HG02973 (cell line): ENCODE data around the gene HUS1.
"Not testable (repeated sequence)": the region's sequence is repeated elsewhere in the genome, so short reads cannot be mapped to it uniquely, and the experiment has no call there.

Source experiments
- ATAC-seq: cut with Tn5 transposase; IDR thresholded peaks from one replicate; pipeline ENCODE4 v1.9.1; 2021; ENCODE audit warnings: moderate library complexity; ENCODE audit not compliant: unreplicated experiment

HUS1 gene

DNA sequence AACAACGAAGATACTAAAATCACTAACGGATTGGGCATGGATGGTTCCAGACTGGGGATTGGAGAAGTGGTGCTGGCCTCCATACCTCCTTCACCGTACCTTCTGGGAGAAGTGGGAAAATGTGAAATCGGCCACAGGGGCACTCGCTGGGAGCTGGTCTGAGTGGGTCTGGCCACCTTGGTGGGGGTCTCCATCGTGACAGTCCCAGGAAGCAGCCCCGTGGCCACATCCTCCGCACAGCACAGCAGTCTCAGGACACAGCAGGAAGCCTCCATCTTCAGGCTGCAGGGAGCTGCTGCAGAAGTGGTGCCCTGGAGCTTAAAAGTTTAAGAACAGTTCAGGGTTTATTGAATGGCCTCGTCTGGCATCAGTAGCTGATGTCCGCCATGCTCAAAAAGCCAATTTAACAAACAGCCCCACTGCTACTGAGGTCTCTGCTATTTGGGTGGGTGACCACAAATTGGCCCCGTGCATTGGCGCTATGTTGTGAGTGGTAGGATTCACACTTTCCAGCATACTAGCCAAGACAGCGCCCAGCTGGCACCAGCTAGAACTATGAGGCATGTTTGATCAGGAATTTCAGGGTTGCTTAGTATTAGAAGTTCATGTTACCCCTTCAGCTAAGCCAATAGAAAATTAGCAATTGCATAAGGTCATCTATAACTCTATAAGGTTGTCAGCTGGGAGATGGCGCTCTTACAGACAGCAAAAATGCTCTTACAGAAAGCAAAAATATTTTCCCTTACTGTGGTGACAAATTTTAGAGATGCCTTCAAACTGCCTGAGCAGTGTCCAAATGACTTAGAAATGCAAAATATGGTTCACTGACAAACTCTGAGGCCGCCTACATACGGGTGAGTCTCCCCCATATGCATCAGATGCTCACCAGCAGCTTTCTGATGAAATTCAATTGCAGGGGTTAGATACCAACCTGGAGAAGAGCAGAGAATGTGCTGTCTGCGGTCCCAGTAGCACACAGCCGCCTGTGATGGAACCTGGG lies 48.1 kb downstream of the HUS1 start:
- no peak for ATAC-seq

- ATAC-seq = no peak
Measured at GRCh38 chr7:47924266-47924665, 55.1 kb downstream of the HUS1 start.

DNA sequence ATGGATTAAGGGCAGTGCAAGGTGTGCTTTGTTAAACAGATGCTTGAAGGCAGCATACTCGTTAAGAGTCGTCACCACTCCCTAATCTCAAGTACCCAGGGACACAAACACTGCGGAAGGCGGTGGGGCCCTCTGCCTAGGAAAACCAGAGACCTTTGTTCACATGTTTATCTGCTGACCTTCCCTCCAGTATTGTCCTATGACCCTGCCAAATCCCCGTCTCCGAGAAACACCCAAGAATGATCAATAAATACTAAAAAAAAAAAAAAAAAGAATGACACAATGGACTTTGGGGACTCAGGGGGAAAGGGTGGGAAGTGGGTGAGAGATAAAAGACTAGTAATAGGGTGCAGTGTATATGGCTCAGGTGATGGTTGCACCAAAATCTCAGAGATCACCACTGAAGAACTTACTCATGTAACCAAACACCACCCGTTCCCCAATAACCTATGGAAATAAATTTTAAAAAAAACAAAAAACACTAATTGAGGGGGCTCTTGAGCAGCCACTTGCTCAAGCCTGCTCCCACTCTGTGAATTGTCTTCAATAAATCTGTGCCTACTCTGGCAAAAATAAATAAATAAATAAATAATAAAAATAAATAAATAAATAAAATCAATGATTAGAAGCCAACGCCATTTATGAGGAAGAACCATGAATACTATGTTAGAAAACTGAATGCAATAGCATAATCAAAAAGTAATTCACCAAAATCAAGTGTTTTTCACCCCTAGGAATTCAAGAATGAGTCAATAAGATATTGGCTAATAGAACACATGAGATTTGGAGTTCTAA lies 56.1 kb downstream of the HUS1 start:
- not testable (repeated sequence) for ATAC-seq

GRCh38 chr7:47916514-47916913 lies 62.9 kb downstream of the HUS1 start:
- ATAC-seq = not testable (repeated sequence)

DNA sequence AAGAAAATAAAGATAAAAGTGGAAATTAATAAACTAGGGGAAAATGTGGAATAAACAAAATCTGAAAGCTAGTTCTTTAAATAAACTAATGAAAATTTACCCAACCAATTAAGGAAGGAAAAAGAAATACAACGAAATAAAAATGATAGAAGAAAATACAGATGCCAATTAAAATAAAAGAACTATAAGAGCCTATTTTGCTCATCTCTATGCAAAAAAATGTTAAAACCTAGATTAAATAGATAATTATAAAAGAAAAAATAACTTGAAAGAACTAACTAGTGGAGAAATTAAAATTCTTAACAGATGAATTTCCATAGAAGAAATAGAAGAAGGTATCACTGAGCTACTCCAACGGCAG lies 63.8 kb downstream of the HUS1 start:
- no peak for ATAC-seq

GRCh38 chr7:47914717-47915615 lies 64.4 kb downstream of the HUS1 start:
- ATAC-seq = no peak
